HCT116 (cell line): Measurements from ENCODE around the gene CA6. TPM values are rescaled to one million over a fixed set of nuclear protein-coding genes. Genes with fewer than 3 reads are reported as not detected.

ENCODE experiments used
- ATAC-seq: fragments of 200-7000 bp; cut with Tn5 transposase; 2 replicates; pipeline ENCODE4 v1.9.1; 2020; ENCODE audit warnings: mild to moderate bottlenecking, moderate library complexity
- BruUV-seq: library from RNA; stranded (reverse); fragments of 400-500 nt; replicated peaks from 2 replicates; lab custom pipeline; 2021; lab: Mats Ljungman, UMichigan
- CTCF ChIA-PET: fragments of 300-600 bp; sonication (Branson Sonifier 250); formaldehyde crosslinking; loops from one replicate; lab custom pipeline; 2021; ENCODE audit warnings: antibody characterized with exemption; lab: Charles Lee
- POLR2A ChIA-PET: fragments of 300-600, 350-600 bp; sonication (Branson Sonifier 250); formaldehyde crosslinking; loops from one replicate; lab custom pipeline; 2021; ENCODE audit warnings: antibody characterized with exemption; lab: Charles Lee
- RAD21 ChIA-PET, 2 experiments: fragments of 300-600 bp; sonication (Branson Sonifier 250); formaldehyde crosslinking; loops; one replicate each; lab custom pipeline; 2023; ENCODE audit warnings: low total read pairs in 2 of 2; ENCODE audit not compliant: uncharacterized antibody in 2 of 2, unreplicated experiment in 2 of 2, low non-redundant PET in 1 of 2; lab: Charles Lee
- DNase-seq: peaks from one replicate; pipeline ENCODE4 v3.0.0-alpha.2; 2010; ENCODE audit warnings: low read depth, low spot score
- H2AFZ ChIP-seq: fragments of 200-600 bp; shearing (Covaris generic), sonication (generic); 2 replicates; pipeline ENCODE4 v1.6.1; 2017; ENCODE audit warnings: low read depth, mixed run types, mixed read lengths, antibody characterized with exemption, low read length; ENCODE audit not compliant: poor library complexity, severe bottlenecking
- H3K27ac ChIP-seq: 2 replicates; pipeline ENCODE4 v1.5.1; 2012; ENCODE audit warnings: low read depth, low read length
- H3K27me3 ChIP-seq: fragments of 200-600 bp; sonication (generic); 2 replicates; pipeline ENCODE4 v1.6.1; 2016; ENCODE audit warnings: mixed run types, low read length, mixed read lengths; ENCODE audit not compliant: insufficient read depth
- H3K36me3 ChIP-seq, 2 experiments: fragments of 200-500 bp in 1 of 2; fragments of 200-600 bp in 1 of 2; sonication (Bioruptor generic) in 1 of 2; sonication (generic) in 1 of 2; 2 replicates each; pipeline versions ENCODE4 v1.5.1 to v1.6.1; 2014 to 2016; ENCODE audit warnings: low read length in 2 of 2, inconsistent platforms in 1 of 2, mixed read lengths in 1 of 2, mixed run types in 1 of 2; ENCODE audit not compliant: insufficient read depth in 2 of 2, control insufficient read depth in 1 of 2
- H3K4me1 ChIP-seq, 2 experiments: fragments of 200-600 bp in 1 of 2; sonication (generic) in 1 of 2; 2 replicates each; pipeline versions ENCODE4 v1.5.1 to v1.6.1; 2012 to 2017; ENCODE audit warnings: low read length in 2 of 2, inconsistent platforms in 1 of 2, mild to moderate bottlenecking in 1 of 2, mixed read lengths in 1 of 2, mixed run types in 1 of 2, moderate library complexity in 1 of 2; ENCODE audit not compliant: insufficient read depth in 2 of 2, control insufficient read depth in 1 of 2
- H3K4me2 ChIP-seq: fragments of 200-600 bp; sonication (generic); 2 replicates; pipeline ENCODE4 v1.6.1; 2017; ENCODE audit warnings: mixed run types, low read length, mixed read lengths
- H3K4me3 ChIP-seq, 2 experiments: fragments of 200-600 bp in 1 of 2; sonication (generic) in 1 of 2; replicated peaks in 1 of 2; 2 replicates each; pipeline ENCODE4 v1.5.1; 2011 to 2016; ENCODE audit warnings: low read length in 2 of 2, control low read depth in 1 of 2, low read depth in 1 of 2, mild to moderate bottlenecking in 1 of 2, mixed read lengths in 1 of 2, mixed run types in 1 of 2
- H3K79me2 ChIP-seq: fragments of 200-600 bp; sonication (generic); 2 replicates; pipeline ENCODE4 v1.6.1; 2017; ENCODE audit warnings: mild to moderate bottlenecking, mixed run types, low read length, moderate library complexity, mixed read lengths; ENCODE audit not compliant: insufficient read depth
- H3K9ac ChIP-seq: fragments of 200-600 bp; sonication (generic); 2 replicates; pipeline ENCODE4 v1.6.1; 2016; ENCODE audit warnings: low read length, mixed read lengths
- H3K9me2 ChIP-seq: fragments of 200-600 bp; sonication (generic), shearing (Covaris generic); 2 replicates; pipeline ENCODE4 v1.6.1; 2017; ENCODE audit warnings: mixed run types, mild to moderate bottlenecking, moderate library complexity; ENCODE audit not compliant: insufficient read depth
- H3K9me3 ChIP-seq, 2 experiments: fragments of 200-500 bp in 1 of 2; fragments of 200-600 bp in 1 of 2; sonication (Bioruptor generic) in 1 of 2; sonication (generic) in 1 of 2; 2 replicates each; pipeline ENCODE4 v1.6.1; 2014 to 2017; ENCODE audit warnings: low read length in 2 of 2, mixed read lengths in 2 of 2, inconsistent platforms in 1 of 2, low read depth in 1 of 2, mild to moderate bottlenecking in 1 of 2, mixed run types in 1 of 2, moderate library complexity in 1 of 2; ENCODE audit not compliant: control insufficient read depth in 1 of 2, insufficient read depth in 1 of 2
- H4K20me1 ChIP-seq: fragments of 200-600 bp; sonication (generic), shearing (Covaris generic); 2 replicates; pipeline ENCODE4 v1.6.1; 2017; ENCODE audit warnings: mixed run types, mild to moderate bottlenecking, moderate library complexity; ENCODE audit not compliant: insufficient read depth
- ATF3 ChIP-seq: IDR thresholded peaks from 2 replicates; pipeline ENCODE4 v1.6.1; 2012
- CEBPB ChIP-seq: IDR thresholded peaks from 2 replicates; pipeline ENCODE4 v1.6.1; 2012; ENCODE audit warnings: low read depth
- EGR1 ChIP-seq: IDR thresholded peaks from 2 replicates; pipeline ENCODE4 v1.6.1; 2012; ENCODE audit warnings: low read depth
- EZH2phosphoT487 ChIP-seq: fragments of 200-600 bp; IDR thresholded peaks from 2 replicates; pipeline ENCODE4 v1.6.1; 2018; ENCODE audit warnings: antibody characterized with exemption, borderline replicate concordance
- FOSL1 ChIP-seq: IDR thresholded peaks from 2 replicates; pipeline ENCODE4 v1.6.1; 2012; ENCODE audit warnings: low read depth
- JUND ChIP-seq: IDR thresholded peaks from 2 replicates; pipeline ENCODE4 v1.6.1; 2012
- RAD21 ChIP-seq: IDR thresholded peaks from 2 replicates; pipeline ENCODE4 v1.6.1; 2012; ENCODE audit warnings: low read depth, mild to moderate bottlenecking
- SP1 ChIP-seq: IDR thresholded peaks from 2 replicates; pipeline ENCODE4 v1.6.1; 2012; ENCODE audit warnings: low read depth
- SRF ChIP-seq: IDR thresholded peaks from 2 replicates; pipeline ENCODE4 v1.6.1; 2012; ENCODE audit warnings: low read depth
- YY1 ChIP-seq: IDR thresholded peaks from 2 replicates; pipeline ENCODE4 v1.6.1; 2011; ENCODE audit warnings: low read length, low read depth, moderate library complexity, mild to moderate bottlenecking; ENCODE audit not compliant: insufficient replicate concordance; ENCODE audit errors: extremely low read depth
- ZNF274 ChIP-seq: fragments of 200-500 bp; sonication (Bioruptor generic); IDR thresholded peaks from 2 replicates; pipeline ENCODE4 v1.6.1; 2014; ENCODE audit warnings: mild to moderate bottlenecking, low read depth, low read length, inconsistent platforms
- intact Hi-C: fragments of 100-400 bp; cut with micrococcal nuclease; formaldehyde crosslinking; loops from 2 replicates; pipeline ENCODE4 v1.10.0; 2022
- total RNA-seq: library from RNA; stranded (reverse); gene quantifications from one replicate; pipeline ENCODE4 v1.2.1, GENCODE V29; 2021; ENCODE audit not compliant: unreplicated experiment

Gene CA6
- total RNA-seq, 1 experiment from 2014 or later = not detected

- RAD21 ChIA-PET = no interaction called here
- TF ChIP-seq FOSL1 (peak; percentile 34; the same call in 1 of the 2 replicates), YY1 (no peak), JUND (peak; percentile 23; the same call in 1 of the 2 replicates), ATF3 (no peak), RAD21 (peak; percentile 63), SRF (no peak), EGR1 (peak; percentile 66), CEBPB (no peak)
- TF ChIP-seq, all 23 proteins: peak for 4
- Histone ChIP-seq H3K27me3 (no peaks in the 10 kb centered on the region), H3K9ac (0 out of 2 replicates have a peak overlapping the region, but pooled peaks have one; percentile 28), H3K9me2 (no peaks in the 10 kb centered on the region), H4K20me1 (no peaks in the 10 kb centered on the region), H3K36me3 (no peaks in the 10 kb centered on the region), H2AFZ (peak overlapping the region; percentile 24), H3K4me2 (peak overlapping the region; percentile 54), H3K27ac (peak overlapping the region; percentile 60), H3K4me1 (peaks cover 64 to 71% of the 10 kb centered on the region in 2 experiments), H3K4me3 (peak overlapping the region in 1 of 2 experiments; percentile 3; a peak in 1 of 4 replicates), H3K9me3 (no peaks in the 10 kb centered on the region), H3K79me2 (no peaks in the 10 kb centered on the region)
- intact Hi-C loops = no loop called here
- peak; percentile 23 for ATAC-seq
- ChIA-PET CTCF (no interaction called here), POLR2A (interaction anchor here (0.9 to 3.3 kb wide), 3 partner anchors 23 to 29 kb away, joined by 3 to 10 read pairs (median 3); partner anchors contain the start of gene ENO1)
- BruUV-seq = no TSS peak
- DNase-seq = no peak
Observed at GRCh38 chr1:8903410-8903809, 42.3 kb upstream of the CA6 start.

DNA sequence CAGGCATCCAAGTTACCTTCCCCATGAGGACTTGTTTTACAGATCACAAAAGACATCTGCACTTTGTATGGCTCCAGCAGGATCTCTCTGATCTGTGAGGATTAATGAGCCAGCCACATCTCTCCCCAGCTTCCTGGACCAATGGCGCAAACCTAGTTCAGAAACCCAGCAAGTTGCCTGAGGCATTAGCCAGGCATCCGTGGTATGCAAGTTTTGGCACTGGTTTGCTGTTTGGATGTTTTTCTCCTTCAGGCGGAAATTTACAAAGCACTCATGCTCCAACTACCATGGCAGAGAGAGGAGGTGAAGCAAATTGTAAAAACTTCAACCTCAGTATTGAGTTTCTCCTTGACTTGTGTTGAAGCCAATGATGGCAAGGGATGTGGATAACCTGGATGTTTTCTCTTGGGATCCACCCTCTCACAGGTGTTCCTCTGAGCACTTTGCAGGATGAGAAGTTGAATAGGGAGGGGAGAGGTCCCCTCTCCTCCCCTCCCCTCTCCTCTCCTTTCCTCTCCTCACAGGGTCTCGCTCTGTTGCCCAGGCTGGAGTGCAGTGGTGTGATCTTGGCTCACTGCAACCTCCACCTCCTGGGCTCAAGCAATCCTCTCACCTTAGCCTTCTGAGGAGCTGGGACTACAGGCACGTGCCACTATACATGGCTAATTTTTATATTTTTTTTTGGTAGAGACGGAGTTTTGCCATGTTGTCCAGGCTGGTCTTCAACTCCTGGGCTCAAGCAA lies 41.6 kb upstream of the CA6 start:
- RAD21 ChIA-PET = no interaction called here
- no peaks in the 10 kb centered on the region for H3K9me3 ChIP-seq
- CTCF ChIA-PET = no interaction called here
- no peaks in the 10 kb centered on the region for H4K20me1 ChIP-seq
- H3K4me1 ChIP-seq = peaks cover 60 to 66% of the 10 kb centered on the region in 2 experiments
- ATAC-seq (peak; percentile 57), DNase-seq (no peak)
- intact Hi-C loops = no loop called here
- no peaks in the 10 kb centered on the region for H3K27me3 ChIP-seq
- peak overlapping the region; percentile 24 for H2AFZ ChIP-seq
- no TSS peak for BruUV-seq
- H3K4me3 ChIP-seq = peak overlapping the region in 1 of 2 experiments; percentile 3; a peak in 1 of 4 replicates
- 0 out of 2 replicates have a peak overlapping the region, but pooled peaks have one; percentile 28 for H3K9ac ChIP-seq
- no peaks in the 10 kb centered on the region for H3K79me2 ChIP-seq
- no peaks in the 10 kb centered on the region for H3K9me2 ChIP-seq
- H3K27ac ChIP-seq = peak overlapping the region; percentile 60
- POLR2A ChIA-PET = interaction anchor here (1.3 kb wide), 2 partner anchors 24 to 30 kb away, joined by 3 to 4 read pairs; no protein-coding TSS in a partner anchor
- TF ChIP-seq YY1 (peak; percentile 29), ZNF274 (no peak), EZH2phosphoT487 (no peak), SP1 (peak; percentile 47; the same call in 1 of the 2 replicates)
- no peaks in the 10 kb centered on the region for H3K36me3 ChIP-seq
- H3K4me2 ChIP-seq = peak overlapping the region; percentile 54
